Calu3 (cell line): ENCODE data around the gene LRRK1. TPM values are rescaled to one million over a fixed set of nuclear protein-coding genes. Genes with fewer than 3 reads are reported as not detected.

Experiments
- BruUV-seq: library from RNA; stranded (reverse); fragments of 400-500 nt; replicated peaks from 2 replicates; lab custom pipeline; 2021; lab: Mats Ljungman, UMichigan
- CTCF ChIA-PET: fragments of 300-600 bp; sonication (Branson Sonifier 250); formaldehyde crosslinking; loops from one replicate; lab custom pipeline; 2022; ENCODE audit warnings: antibody characterized with exemption; lab: Charles Lee
- DNase-seq: peaks from one replicate; pipeline ENCODE4 v3.0.0; 2022
- H3K27ac Mint-ChIP-seq: one replicate; pipeline ENCODE4 v1.8.0; 2022; ENCODE audit warnings: mixed read lengths; ENCODE audit not compliant: unreplicated experiment
- H3K27me3 Mint-ChIP-seq: one replicate; pipeline ENCODE4 v1.8.0; 2022; ENCODE audit warnings: mixed read lengths; ENCODE audit not compliant: unreplicated experiment
- H3K36me3 Mint-ChIP-seq: one replicate; pipeline ENCODE4 v1.8.0; 2022; ENCODE audit warnings: mild to moderate bottlenecking, moderate library complexity, mixed read lengths; ENCODE audit not compliant: insufficient read depth, unreplicated experiment
- H3K4me1 Mint-ChIP-seq: one replicate; pipeline ENCODE4 v1.8.0; 2022; ENCODE audit warnings: mild to moderate bottlenecking, low read depth, mixed read lengths; ENCODE audit not compliant: unreplicated experiment
- H3K4me3 Mint-ChIP-seq: one replicate; pipeline ENCODE4 v1.8.0; 2022; ENCODE audit warnings: mild to moderate bottlenecking, low read depth, moderate library complexity, mixed read lengths; ENCODE audit not compliant: unreplicated experiment
- H3K9me3 Mint-ChIP-seq: one replicate; pipeline ENCODE4 v1.8.0; 2022; ENCODE audit warnings: low read depth, mixed read lengths; ENCODE audit not compliant: unreplicated experiment
- CTCF ChIP-seq: fragments of 200-600 bp; IDR thresholded peaks from one replicate; pipeline ENCODE4 v1.8.0; 2022; ENCODE audit warnings: antibody characterized with exemption; ENCODE audit not compliant: unreplicated experiment
- intact Hi-C: fragments of 100-400 bp; cut with micrococcal nuclease; formaldehyde crosslinking; loops from one replicate; pipeline ENCODE4 v1.10.0; 2022; ENCODE audit not compliant: unreplicated experiment
- total RNA-seq: library from RNA; stranded (reverse); gene quantifications from 2 replicates; pipeline ENCODE4 v1.2.3, GENCODE V29; 2022

LRRK1 gene
- total RNA-seq, 1 experiment from 2014 or later: 21.3 TPM

GRCh38 chr15:100890051-100890720, 29.0 kb upstream of the LRRK1 start:
- intact Hi-C loops: no loop called here
- Mint-ChIP-seq H3K27me3 (no peaks in the 10 kb centered on the region), H3K4me1 (peaks cover 43% of the 10 kb centered on the region), H3K4me3 (peak overlapping the region; percentile 40), H3K9me3 (no peaks in the 10 kb centered on the region), H3K36me3 (peaks cover 99% of the 10 kb centered on the region), H3K27ac (no peak overlapping the region)
- BruUV-seq: TSS peak; percentile 0
- DNase-seq: no peak
- CTCF ChIA-PET: interaction anchor here (0.6 to 1.0 kb wide), 2 partner anchors 28 to 117 kb away, joined by 3 to 4 read pairs; no protein-coding TSS in a partner anchor
- no peak for TF ChIP-seq CTCF

DNA sequence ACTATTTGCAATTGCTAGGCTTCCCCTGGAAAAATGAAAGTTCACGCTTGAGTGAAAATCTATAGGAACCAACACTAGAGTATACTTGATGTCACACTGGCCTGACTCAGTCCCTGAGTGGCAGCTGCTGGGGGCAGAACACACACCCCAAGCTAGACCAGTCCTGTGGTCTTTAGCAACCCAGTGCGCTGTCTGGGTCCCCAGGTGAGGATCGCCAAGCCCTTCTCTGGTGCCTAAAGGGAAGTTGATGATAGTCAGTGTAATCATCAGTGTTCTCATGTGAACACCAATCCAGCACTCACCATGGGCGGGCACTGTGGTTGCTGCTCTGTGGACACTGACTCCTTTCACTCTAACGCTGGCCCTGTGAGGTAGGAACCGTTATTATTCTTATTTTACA, 28.3 kb upstream of the LRRK1 start:
- peaks cover 99% of the 10 kb centered on the region for H3K36me3 Mint-ChIP-seq
- BruUV-seq: no TSS peak
- CTCF ChIA-PET: no interaction called here
- DNase-seq: no peak
- H3K4me1 Mint-ChIP-seq: peaks cover 36% of the 10 kb centered on the region
- intact Hi-C loops: no loop called here
- H3K9me3 Mint-ChIP-seq: no peaks in the 10 kb centered on the region
- H3K27me3 Mint-ChIP-seq: no peaks in the 10 kb centered on the region
- no peak overlapping the region for H3K4me3 Mint-ChIP-seq
- no peak overlapping the region for H3K27ac Mint-ChIP-seq
- no peak for TF ChIP-seq CTCF

DNA sequence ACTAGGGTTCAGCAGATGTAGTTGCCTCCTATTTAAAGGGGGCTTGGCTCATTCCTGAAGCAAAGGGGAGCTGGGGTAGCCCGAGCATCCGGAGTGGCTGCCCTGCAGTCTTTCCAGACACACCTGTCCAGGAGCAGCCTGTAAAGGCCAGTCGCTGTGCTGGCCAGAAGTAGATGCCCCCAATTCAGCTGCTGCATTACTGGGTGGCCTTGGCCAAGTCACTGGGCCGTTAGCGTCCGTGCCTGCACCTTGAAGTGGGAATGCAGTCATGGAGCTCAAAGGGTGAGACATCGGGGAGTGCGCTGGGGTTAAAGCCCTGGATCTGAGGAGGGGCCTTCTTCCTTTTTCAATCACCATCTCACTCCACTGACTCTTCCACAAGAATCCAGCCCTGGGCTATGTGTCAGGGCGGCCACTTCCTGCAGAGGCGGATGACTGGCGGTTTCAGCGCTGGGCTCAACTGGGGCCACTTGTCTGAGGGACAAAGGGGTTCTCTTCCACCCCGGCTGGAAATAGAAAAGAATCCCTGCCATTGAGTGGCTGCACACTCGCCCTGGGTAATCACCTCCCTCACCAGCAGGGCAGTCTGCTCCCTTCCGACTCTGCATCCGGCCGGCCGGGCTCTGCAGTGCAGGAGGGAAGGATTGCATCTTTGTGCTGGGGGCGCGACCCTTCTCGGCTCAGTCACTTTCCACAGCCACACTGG, 27.7 kb upstream of the LRRK1 start:
- Mint-ChIP-seq H3K27me3 (no peaks in the 10 kb centered on the region), H3K9me3 (no peaks in the 10 kb centered on the region), H3K4me1 (peaks cover 30% of the 10 kb centered on the region), H3K4me3 (no peak overlapping the region), H3K27ac (peak overlapping the region; percentile 64), H3K36me3 (peaks cover 99% of the 10 kb centered on the region)
- no peak for TF ChIP-seq CTCF
- intact Hi-C loops: no loop called here
- BruUV-seq: no TSS peak
- CTCF ChIA-PET: no interaction called here
- no peak for DNase-seq

DNA sequence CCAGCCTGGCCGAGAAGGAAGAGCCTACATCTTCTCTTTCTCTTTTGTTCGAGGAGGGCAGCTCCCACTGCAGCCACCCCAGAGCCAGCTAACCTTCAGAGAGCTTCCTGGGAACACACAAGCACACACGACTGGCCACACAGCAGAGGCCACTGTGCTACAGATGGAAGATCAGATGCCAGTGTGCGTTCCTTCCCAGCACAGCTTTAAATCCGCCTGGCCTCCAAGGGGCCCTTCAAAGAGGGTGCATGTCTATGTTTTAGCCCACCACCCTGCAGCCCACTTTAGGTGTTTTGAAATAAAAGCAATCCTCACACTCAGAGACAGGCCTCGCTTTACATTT, 27.2 kb upstream of the LRRK1 start:
- peaks cover 99% of the 10 kb centered on the region for H3K36me3 Mint-ChIP-seq
- peak overlapping the region; percentile 64 for H3K27ac Mint-ChIP-seq
- H3K4me1 Mint-ChIP-seq: peaks cover 26% of the 10 kb centered on the region
- CTCF ChIA-PET: no interaction called here
- TF ChIP-seq CTCF: no peak
- no peak overlapping the region for H3K4me3 Mint-ChIP-seq
- no peak for DNase-seq
- no peaks in the 10 kb centered on the region for H3K27me3 Mint-ChIP-seq
- intact Hi-C loops: no loop called here
- BruUV-seq: no TSS peak
- no peaks in the 10 kb centered on the region for H3K9me3 Mint-ChIP-seq
